Cardiac muscle cell (in vitro differentiated cells and primary cell): Measurements from ENCODE around the gene CALCOCO1. TPM values are rescaled to one million over a fixed set of nuclear protein-coding genes. Genes with fewer than 3 reads are reported as not detected.

Experiments
- DNase-seq, 2 donors: peaks; one replicate each; pipeline versions ENCODE4 v3.0.0 to v3.0.0-alpha.2; 2010 to 2017; ENCODE audit warnings: low read depth in 1 of 2, low spot score in 1 of 2
- H3K27ac ChIP-seq: fragments of 200-600 bp; sonication (generic); 2 replicates; pipeline ENCODE4 v1.5.1; 2016
- H3K27me3 ChIP-seq: fragments of 200-600 bp; sonication (generic); 2 replicates; pipeline ENCODE4 v1.6.0; 2016; ENCODE audit warnings: control low read depth
- H3K36me3 ChIP-seq: fragments of 200-600 bp; sonication (generic); 2 replicates; pipeline ENCODE4 v1.5.1; 2016; ENCODE audit warnings: control low read depth
- H3K4me1 ChIP-seq: fragments of 200-600 bp; sonication (generic); 2 replicates; pipeline ENCODE4 v1.8.1; 2017; ENCODE audit warnings: low read depth, mild to moderate bottlenecking, mixed run types
- H3K4me3 ChIP-seq: fragments of 200-600 bp; sonication (generic); 2 replicates; pipeline ENCODE4 v1.5.1; 2016; ENCODE audit warnings: mild to moderate bottlenecking
- H3K9me3 ChIP-seq: fragments of 200-600 bp; sonication (generic); 2 replicates; pipeline ENCODE4 v1.5.1; 2017; ENCODE audit warnings: low read depth, mild to moderate bottlenecking, control low read depth
- CTCF ChIP-seq: IDR thresholded peaks from 2 replicates; pipeline ENCODE4 v1.5.1; 2012; ENCODE audit warnings: low read depth, mild to moderate bottlenecking, low read length
- polyA plus RNA-seq: library from polyadenylated mRNA; unstranded; fragments of >200 nt; fragmentation: Nextera tagmentation; extraction: Ambion mirVana; gene quantifications from 2 replicates; pipeline ENCODE4 v1.2.1, GENCODE V29; 2016
- total RNA-seq: library from RNA; depleted of rRNA; stranded (reverse); fragments of >200 nt; gene quantifications from 2 replicates; pipeline ENCODE4 v1.2.3, GENCODE V29; 2016

CALCOCO1 gene
- total RNA-seq (116 and 187 TPM in 2 replicates), polyA plus RNA-seq (128 and 176 TPM in 2 replicates)

DNA sequence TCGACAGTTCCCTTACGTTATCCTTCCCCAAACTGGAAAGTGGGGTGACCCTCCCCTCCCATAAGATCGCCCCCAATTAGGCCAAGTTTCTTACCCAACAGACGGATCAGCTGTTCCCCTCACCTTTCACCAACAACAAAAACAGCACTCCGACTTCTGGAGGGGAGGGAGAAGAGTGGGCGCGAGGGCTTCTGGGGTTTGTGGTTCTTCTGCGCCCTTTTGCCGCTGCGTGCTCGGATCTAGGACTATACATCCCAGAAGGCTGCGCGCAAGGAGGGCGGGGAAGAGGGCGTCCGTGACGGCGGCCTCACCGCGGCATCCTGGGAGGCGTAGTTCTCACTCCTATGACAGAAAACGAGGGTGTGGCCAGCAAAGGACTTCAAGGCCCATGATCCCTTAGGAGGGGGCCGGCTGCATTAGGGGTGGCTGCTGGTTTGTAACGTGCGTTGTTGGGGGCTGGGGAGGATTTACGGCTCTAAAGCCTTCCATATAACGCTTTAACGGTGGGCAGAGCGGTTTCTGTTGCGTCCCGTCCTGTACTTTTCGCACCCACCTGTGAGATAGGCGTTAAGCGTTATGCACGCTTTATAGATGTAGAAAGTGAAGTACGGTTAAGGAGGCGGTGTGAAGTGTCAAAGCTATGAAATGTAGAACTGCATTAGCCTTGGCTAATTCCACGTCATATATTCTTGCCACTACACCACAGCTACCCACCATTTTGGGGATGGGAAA is at the start of gene CALCOCO1:
Gene CALCOCO1 (minus strand): TSS at position 143 of the 732 bp plus-strand sequence. CDS start 2,210 bp downstream, outside the sequence.
- H3K4me3 ChIP-seq, result peak within 1 kb of the TSS; percentile 85
- DNase-seq, result peak; percentile 98 to 99
- H3K4me1 ChIP-seq, result peaks cover 12% of the 10 kb centered on the region
- peaks cover 1% of the 10 kb centered on the region for H3K27me3 ChIP-seq
- peaks cover 10% of the 10 kb centered on the region for H3K36me3 ChIP-seq
- H3K9me3 ChIP-seq, result no peaks in the 10 kb centered on the region
- no peak within 1 kb of the TSS for H3K27ac ChIP-seq
- TF ChIP-seq CTCF, result no peak

GRCh38 chr12:53776872-53777271 is 49.6 kb upstream of the CALCOCO1 start:
- H3K4me3 ChIP-seq, result no peak overlapping the region
- DNase-seq, result no peak
- no peaks in the 10 kb centered on the region for H3K36me3 ChIP-seq
- no peaks in the 10 kb centered on the region for H3K9me3 ChIP-seq
- peaks cover 80% of the 10 kb centered on the region for H3K27me3 ChIP-seq
- no peak for TF ChIP-seq CTCF
- H3K27ac ChIP-seq, result no peak overlapping the region
- H3K4me1 ChIP-seq, result no peaks in the 10 kb centered on the region

DNA sequence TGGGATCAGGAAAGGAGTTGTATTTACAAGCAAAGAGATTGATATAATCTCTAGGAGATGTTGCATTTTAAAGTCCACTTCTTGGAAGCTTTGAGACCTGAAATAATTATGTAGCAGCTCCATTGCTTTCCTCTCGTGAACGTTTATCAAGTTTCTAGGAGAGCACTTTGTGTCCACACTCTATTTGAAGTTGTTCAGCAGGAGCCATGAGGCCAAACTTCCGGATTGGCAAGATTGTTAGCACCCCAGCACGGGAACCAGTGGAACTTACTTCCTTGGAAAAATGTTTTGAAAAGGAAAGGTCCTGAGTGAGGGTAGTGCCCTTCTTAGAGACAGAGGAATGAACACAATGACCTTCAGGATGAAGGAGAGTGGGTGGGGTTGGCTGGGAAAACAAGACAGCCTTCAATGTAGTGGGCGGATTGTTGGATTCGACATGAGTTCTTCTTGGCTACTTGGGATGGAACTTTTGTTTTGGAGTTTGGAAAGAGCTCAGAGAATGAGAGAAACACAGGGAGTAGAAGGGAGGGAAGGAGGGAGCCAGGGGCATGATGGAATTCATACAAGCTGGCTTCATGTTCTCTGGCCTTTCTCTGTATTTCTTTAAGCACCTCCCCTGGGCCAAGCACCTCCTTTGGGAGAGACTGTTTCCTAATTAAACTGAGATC is 48.4 kb upstream of the CALCOCO1 start:
- Histone ChIP-seq H3K4me1 (no peaks in the 10 kb centered on the region), H3K27ac (no peak overlapping the region), H3K36me3 (no peaks in the 10 kb centered on the region), H3K27me3 (peaks cover 80% of the 10 kb centered on the region), H3K9me3 (no peaks in the 10 kb centered on the region), H3K4me3 (no peak overlapping the region)
- DNase-seq, result no peak
- no peak for TF ChIP-seq CTCF

GRCh38 chr12:53770281-53770680 is 43.0 kb upstream of the CALCOCO1 start:
- Histone ChIP-seq H3K36me3 (no peaks in the 10 kb centered on the region), H3K27ac (no peak overlapping the region), H3K4me1 (no peaks in the 10 kb centered on the region), H3K4me3 (no peak overlapping the region), H3K9me3 (no peaks in the 10 kb centered on the region), H3K27me3 (peaks cover 88% of the 10 kb centered on the region)
- TF ChIP-seq CTCF, result no peak
- DNase-seq, result peak in 1 of 2 donors; percentile 62

DNA sequence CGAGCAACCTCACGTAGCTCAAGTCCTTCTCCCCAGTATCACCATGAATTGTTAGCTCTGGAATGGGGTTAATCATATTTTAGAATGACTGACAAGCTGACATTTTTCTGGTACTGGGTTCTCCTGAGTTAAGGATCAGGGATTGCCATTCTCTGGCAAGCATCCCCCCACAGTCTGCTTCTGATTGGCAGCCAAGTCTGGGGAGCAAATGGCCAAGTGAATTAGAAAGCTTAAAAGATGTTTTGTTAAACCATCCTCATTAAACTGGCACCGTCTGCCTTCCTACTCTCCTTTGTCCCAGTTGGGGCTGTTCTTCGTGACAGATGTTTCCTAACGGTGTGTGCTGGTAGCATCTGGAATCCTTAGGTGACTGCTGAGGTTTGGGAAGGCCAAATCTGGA is 41.7 kb upstream of the CALCOCO1 start:
- Histone ChIP-seq H3K27ac (no peak overlapping the region), H3K4me1 (no peaks in the 10 kb centered on the region), H3K27me3 (peaks cover 92% of the 10 kb centered on the region), H3K4me3 (no peak overlapping the region), H3K36me3 (no peaks in the 10 kb centered on the region), H3K9me3 (no peaks in the 10 kb centered on the region)
- no peak for TF ChIP-seq CTCF
- DNase-seq, result no peak
